Measurements from ENCODE around the gene CCR5.
"Not testable (repeated sequence)": the region's sequence is repeated elsewhere in the genome, so short reads cannot be mapped to it uniquely, and the experiment has no call there.

- not testable (repeated sequence) for TF ChIP-seq CTCF (IDR thresholded peaks at IDR 0.05 in 2 of 3, conservative IDR thresholded peaks at IDR 0.05 in 1 of 3; ENCODE audit: borderline replicate concordance in 1 of 3, insufficient read depth in 1 of 3, low read depth in 2 of 3, low read length in 2 of 3); EZH2 (IDR thresholded peaks at IDR 0.05); POLR2A (IDR thresholded peaks at IDR 0.05; ENCODE audit: borderline replicate concordance, extremely low read depth, insufficient read depth, insufficient read length); POLR2AphosphoS5 (IDR thresholded peaks at IDR 0.05; ENCODE audit: low read depth, low read length); ATF3 (IDR thresholded peaks at IDR 0.05); CBX3 (IDR thresholded peaks at IDR 0.05; ENCODE audit: low read depth); REST (IDR thresholded peaks at IDR 0.05; ENCODE audit: low read depth); RAD21 (IDR thresholded peaks at IDR 0.05; ENCODE audit: low read depth); SIN3A (IDR thresholded peaks at IDR 0.05; ENCODE audit: low read depth); TCF7L2 (IDR thresholded peaks at IDR 0.05; ENCODE audit: borderline replicate concordance, extremely low read depth, insufficient read depth, insufficient read length)
Measured at GRCh38 chr3:46330676-46331075, 40.1 kb upstream of the CCR5 start.

Data from HCT116 (cell line).